Upper lobe of right lung (tissue), 1 donor: Measurements from ENCODE around the gene DPPA3. TPM values are rescaled to one million over a fixed set of nuclear protein-coding genes. Genes with fewer than 3 reads are reported as not detected.
"Not testable (repeated sequence)": the region's sequence is repeated elsewhere in the genome, so short reads cannot be mapped to it uniquely, and the experiment has no call there.

Source experiments
- ATAC-seq: fragments of 200-7000 bp; cut with Tn5 transposase; one replicate; pipeline ENCODE4 v1.9.1; 2020; ENCODE audit warnings: mild to moderate bottlenecking, moderate library complexity
- DNase-seq: peaks from one replicate; pipeline ENCODE4 v3.0.0-alpha.2; 2020
- H3K27ac ChIP-seq: fragments of 200-600 bp; one replicate; pipeline ENCODE4 v1.8.0; 2022
- H3K27me3 ChIP-seq: fragments of 200-600 bp; one replicate; pipeline ENCODE4 v1.8.0; 2022; ENCODE audit warnings: mild to moderate bottlenecking
- H3K36me3 ChIP-seq: fragments of 200-600 bp; one replicate; pipeline ENCODE4 v1.8.0; 2022
- H3K4me1 ChIP-seq: fragments of 200-600 bp; one replicate; pipeline ENCODE4 v1.8.0; 2022
- H3K4me3 ChIP-seq: fragments of 200-600 bp; one replicate; pipeline ENCODE4 v1.8.0; 2022; ENCODE audit warnings: mild to moderate bottlenecking
- H3K9me3 ChIP-seq: fragments of 200-600 bp; one replicate; pipeline ENCODE4 v1.8.0; 2022
- intact Hi-C: fragments of 100-400 bp; cut with DNase I; formaldehyde crosslinking; loops from one replicate; pipeline ENCODE4 v1.11.0; 2022
- total RNA-seq: library from RNA; stranded (reverse); fragmentation: NEBNext Ultra II Directional; extraction: Animal tissue kit (Norgen Biotek cat#: 25700); gene quantifications from one replicate; pipeline ENCODE4 v1.2.1, GENCODE V29; 2021
- TF ChIP-seq, protein P1 (sequence below): fragments of 200-600 bp; IDR thresholded peaks from one replicate; pipeline ENCODE4 v1.8.0; 2022; ENCODE audit warnings: antibody characterized with exemption
- donor health status: DM: no; HTN: yes; CAD: no; lungs with severe emphysema.

DPPA3 gene
- total RNA-seq, 1 donor from 2014 or later, result not detected

DNA sequence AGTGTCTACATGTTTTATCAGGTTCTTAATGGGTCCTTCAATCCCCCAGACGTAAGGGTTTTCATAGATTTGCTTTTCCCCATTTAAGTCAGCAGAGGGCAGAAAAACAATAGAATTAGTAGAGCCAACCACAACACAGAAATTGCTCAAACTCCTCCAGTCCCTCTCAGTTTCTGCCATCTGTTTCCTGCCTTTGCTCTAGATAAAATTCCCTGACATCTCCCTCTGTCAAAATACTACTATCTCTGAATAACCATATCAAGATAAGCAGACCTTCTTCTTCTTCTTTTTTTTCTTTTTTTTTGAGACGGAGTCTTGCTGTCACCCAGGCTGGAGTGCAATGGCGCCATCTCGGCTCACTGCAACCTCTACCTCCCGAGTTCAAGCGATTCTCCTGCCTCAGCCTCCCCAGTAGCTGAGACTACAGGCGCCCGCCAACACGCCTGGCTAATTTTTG lies 33.8 kb upstream of the DPPA3 start:
- H3K9me3 ChIP-seq, result not testable (repeated sequence)

DNA sequence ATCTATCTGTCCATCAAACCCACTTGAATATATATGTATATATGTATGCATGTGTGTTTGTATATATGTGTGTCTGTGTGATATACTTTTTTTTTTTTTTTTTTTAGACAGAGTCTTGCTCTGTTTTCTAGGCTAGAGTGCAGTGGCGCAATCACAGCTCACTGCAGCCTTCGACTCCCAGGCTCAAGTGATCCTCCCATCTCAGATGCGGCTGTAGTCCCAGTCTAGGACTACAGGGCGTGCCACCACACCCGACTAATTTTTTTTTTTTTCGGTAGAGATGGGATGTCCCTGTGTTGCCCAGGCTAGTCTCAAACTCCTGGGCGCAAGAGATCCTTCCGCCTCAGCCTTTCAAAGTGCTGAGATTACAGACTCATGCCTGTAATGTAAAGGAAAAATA lies 32.5 kb upstream of the DPPA3 start:
- no peak overlapping the region for H3K27ac ChIP-seq
- TF ChIP-seq, protein P1, sequence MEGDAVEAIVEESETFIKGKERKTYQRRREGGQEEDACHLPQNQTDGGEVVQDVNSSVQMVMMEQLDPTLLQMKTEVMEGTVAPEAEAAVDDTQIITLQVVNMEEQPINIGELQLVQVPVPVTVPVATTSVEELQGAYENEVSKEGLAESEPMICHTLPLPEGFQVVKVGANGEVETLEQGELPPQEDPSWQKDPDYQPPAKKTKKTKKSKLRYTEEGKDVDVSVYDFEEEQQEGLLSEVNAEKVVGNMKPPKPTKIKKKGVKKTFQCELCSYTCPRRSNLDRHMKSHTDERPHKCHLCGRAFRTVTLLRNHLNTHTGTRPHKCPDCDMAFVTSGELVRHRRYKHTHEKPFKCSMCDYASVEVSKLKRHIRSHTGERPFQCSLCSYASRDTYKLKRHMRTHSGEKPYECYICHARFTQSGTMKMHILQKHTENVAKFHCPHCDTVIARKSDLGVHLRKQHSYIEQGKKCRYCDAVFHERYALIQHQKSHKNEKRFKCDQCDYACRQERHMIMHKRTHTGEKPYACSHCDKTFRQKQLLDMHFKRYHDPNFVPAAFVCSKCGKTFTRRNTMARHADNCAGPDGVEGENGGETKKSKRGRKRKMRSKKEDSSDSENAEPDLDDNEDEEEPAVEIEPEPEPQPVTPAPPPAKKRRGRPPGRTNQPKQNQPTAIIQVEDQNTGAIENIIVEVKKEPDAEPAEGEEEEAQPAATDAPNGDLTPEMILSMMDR, result no peak
- ATAC-seq, result no peak
- no peak overlapping the region for H3K4me3 ChIP-seq
- DNase-seq, result no peak
- no peaks in the 10 kb centered on the region for H3K9me3 ChIP-seq
- H3K36me3 ChIP-seq, result no peaks in the 10 kb centered on the region
- H3K27me3 ChIP-seq, result peaks cover 4% of the 10 kb centered on the region
- H3K4me1 ChIP-seq, result no peaks in the 10 kb centered on the region
- intact Hi-C loops, result no loop called here

More for the DNA sequence above, 33.8 kb upstream of the DPPA3 start:
- H3K27ac ChIP-seq, H3K27me3 ChIP-seq, DNase-seq, H3K4me3 ChIP-seq, H3K4me1 ChIP-seq, H3K36me3 ChIP-seq, intact Hi-C loops: not testable (repeated sequence)
- TF ChIP-seq, protein P1, result peak; percentile 35
- peak; percentile 67 for ATAC-seq

DNA sequence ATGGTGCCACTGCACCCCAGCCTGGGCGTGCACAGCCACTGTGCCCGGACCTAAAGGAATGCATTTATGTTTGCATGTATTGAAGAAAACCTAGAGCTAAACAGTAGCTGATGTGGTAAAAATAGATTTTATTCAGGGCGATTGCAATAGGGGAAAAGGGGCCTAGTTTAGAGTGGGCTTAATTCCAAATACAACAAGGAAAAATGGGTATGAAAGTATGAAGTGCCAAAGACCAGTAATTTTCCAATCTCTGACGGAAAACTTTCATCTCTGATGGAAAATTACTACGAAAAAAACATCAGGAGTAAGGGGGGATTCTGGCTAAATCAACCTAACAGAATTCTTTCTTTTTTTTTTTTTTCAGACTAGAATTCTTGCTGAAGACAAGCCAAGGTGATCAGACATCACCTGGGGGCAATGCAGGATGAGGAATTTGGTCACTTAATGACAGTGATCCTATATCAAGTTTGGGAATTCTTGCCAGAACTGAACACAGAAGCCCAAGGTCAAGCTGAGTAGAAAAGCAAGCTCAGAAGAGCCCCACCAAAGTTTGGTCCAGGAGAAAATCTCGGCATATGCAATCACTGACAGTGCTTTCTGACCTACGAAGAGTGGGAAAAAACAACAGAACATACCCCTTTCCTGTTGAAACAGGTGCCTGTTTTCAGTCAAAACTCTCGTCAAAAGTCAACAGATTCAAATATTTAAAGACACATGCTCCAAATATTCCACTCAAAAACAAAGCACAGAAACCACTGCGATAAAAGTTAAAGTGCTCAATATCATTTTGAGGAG lies 31.8 kb upstream of the DPPA3 start:
- Histone ChIP-seq H3K27ac (no peak overlapping the region), H3K36me3 (no peaks in the 10 kb centered on the region), H3K4me1 (no peaks in the 10 kb centered on the region), H3K9me3 (no peaks in the 10 kb centered on the region), H3K27me3 (peaks cover 4% of the 10 kb centered on the region), H3K4me3 (no peak overlapping the region)
- ATAC-seq, result no peak
- TF ChIP-seq, protein P1, result no peak
- intact Hi-C loops, result no loop called here
- DNase-seq, result no peak

DNA sequence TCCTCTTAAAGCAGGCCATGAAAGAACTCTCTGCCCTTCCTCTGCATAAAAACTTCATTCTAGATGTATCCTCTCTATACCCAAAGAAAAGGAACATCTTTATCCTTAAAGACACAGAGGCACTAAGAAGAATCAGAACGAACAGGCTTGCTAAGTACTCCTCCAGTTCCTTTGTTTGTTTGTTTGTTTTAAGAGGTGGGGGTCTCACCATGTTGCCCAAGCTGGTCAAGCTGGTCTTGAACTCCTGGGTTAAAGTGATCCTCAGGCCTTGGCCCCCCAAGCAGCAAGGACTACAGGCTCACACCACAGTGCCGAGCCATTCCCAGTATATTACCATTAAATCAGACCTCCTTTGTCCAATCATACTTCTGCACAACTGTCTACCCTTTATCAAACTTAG lies 29.7 kb upstream of the DPPA3 start:
- TF ChIP-seq, protein P1, result no peak
- intact Hi-C loops, result no loop called here
- ATAC-seq, result no peak
- Histone ChIP-seq H3K27me3 (peaks cover 4% of the 10 kb centered on the region), H3K9me3 (no peaks in the 10 kb centered on the region), H3K4me3 (no peak overlapping the region), H3K27ac (no peak overlapping the region), H3K36me3 (no peaks in the 10 kb centered on the region), H3K4me1 (no peaks in the 10 kb centered on the region)
- no peak for DNase-seq

DNA sequence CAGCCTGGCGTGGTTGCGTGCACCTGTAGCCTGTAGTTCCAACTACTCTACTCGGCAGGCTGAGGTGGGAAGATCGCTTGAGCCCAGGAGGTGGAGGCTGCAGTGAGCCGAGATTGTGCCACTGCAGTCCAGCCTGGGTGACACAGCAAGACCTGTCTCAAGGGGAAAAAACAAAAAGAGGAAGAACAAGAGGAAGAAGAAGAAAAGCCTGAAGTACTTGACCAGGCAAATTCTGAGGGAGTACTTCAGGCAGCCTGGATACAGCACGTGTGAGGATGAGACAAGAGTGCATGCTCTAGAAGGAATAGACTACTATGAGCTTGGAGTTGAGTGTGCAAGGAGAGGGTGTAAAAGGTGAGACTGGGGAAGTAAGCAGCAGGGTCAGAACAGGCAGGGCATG lies 17.4 kb upstream of the DPPA3 start:
- Histone ChIP-seq H3K27ac (no peak overlapping the region), H3K4me3 (no peak overlapping the region), H3K4me1 (peaks cover 14% of the 10 kb centered on the region), H3K36me3 (no peaks in the 10 kb centered on the region), H3K27me3 (no peaks in the 10 kb centered on the region), H3K9me3 (no peaks in the 10 kb centered on the region)
- TF ChIP-seq, protein P1, result no peak
- DNase-seq, result no peak
- intact Hi-C loops, result no loop called here
- peak; percentile 72 for ATAC-seq
